H1 (cell line): ENCODE measurements around the gene IL27RA. TPM values are rescaled to one million over a fixed set of nuclear protein-coding genes. Genes with fewer than 3 reads are reported as not detected.

Source experiments
- FOSL1 ChIP-seq: IDR thresholded peaks from 2 replicates; pipeline ENCODE4 v1.6.1; 2011; ENCODE audit warnings: mild to moderate bottlenecking, low read depth, low read length, moderate library complexity; ENCODE audit not compliant: insufficient read depth
- KDM4A ChIP-seq: IDR thresholded peaks from one replicate; pipeline ENCODE4 v1.7.1; 2012; ENCODE audit warnings: low read depth, mild to moderate bottlenecking, moderate library complexity, low read length, inconsistent platforms; ENCODE audit not compliant: severe bottlenecking
- SIN3A ChIP-seq, 2 experiments: IDR thresholded peaks in 1 of 2; conservative IDR thresholded peaks in 1 of 2; 2 replicates each; pipeline ENCODE4 v1.6.1; 2011 to 2012; ENCODE audit warnings: low read length in 2 of 2, improper control_type of control experiment in 1 of 2, low read depth in 1 of 2, mild to moderate bottlenecking in 1 of 2
- SP4 ChIP-seq: IDR thresholded peaks from 2 replicates; pipeline ENCODE4 v1.6.1; 2012; ENCODE audit warnings: low read length, inconsistent platforms
- SRF ChIP-seq: IDR thresholded peaks from 2 replicates; pipeline ENCODE4 v1.6.1; 2011; ENCODE audit warnings: mild to moderate bottlenecking, low read depth, low read length, moderate library complexity
- TBP ChIP-seq: IDR thresholded peaks from 2 replicates; pipeline ENCODE4 v1.6.1; 2011; ENCODE audit warnings: low read depth, low read length, improper control_type of control experiment
- polyA plus RNA-seq, 7 experiments: library from polyadenylated mRNA; depleted of rRNA in 3 of 7; stranded (reverse) in 5 of 7; unstranded in 2 of 7; fragments of >200 nt in 5 of 7; fragments of 200-250 nt in 2 of 7; gene quantifications; 1 replicate in 5 of 7; 2 replicates in 1 of 7; 4 replicates in 1 of 7; pipeline versions ENCODE4 v1.2.1 to v1.2.3, GENCODE V29; 2011 to 2013; ENCODE audit warnings: missing spikeins in 2 of 7, mixed read lengths in 2 of 7
- total RNA-seq: library from RNA; stranded (reverse); fragmentation: NEBNext Ultra II Directional; extraction: Animal tissue kit (Norgen Biotek cat#: 25700); gene quantifications from 2 replicates; pipeline ENCODE4 v1.2.1, GENCODE V29; 2021

Gene IL27RA
- total and polyA plus RNA-seq, 2 of the 8 experiments (the other 6 are each of a cell fraction or from before 2014, with no cell fraction given) = 9.9 to 14.7 TPM

DNA sequence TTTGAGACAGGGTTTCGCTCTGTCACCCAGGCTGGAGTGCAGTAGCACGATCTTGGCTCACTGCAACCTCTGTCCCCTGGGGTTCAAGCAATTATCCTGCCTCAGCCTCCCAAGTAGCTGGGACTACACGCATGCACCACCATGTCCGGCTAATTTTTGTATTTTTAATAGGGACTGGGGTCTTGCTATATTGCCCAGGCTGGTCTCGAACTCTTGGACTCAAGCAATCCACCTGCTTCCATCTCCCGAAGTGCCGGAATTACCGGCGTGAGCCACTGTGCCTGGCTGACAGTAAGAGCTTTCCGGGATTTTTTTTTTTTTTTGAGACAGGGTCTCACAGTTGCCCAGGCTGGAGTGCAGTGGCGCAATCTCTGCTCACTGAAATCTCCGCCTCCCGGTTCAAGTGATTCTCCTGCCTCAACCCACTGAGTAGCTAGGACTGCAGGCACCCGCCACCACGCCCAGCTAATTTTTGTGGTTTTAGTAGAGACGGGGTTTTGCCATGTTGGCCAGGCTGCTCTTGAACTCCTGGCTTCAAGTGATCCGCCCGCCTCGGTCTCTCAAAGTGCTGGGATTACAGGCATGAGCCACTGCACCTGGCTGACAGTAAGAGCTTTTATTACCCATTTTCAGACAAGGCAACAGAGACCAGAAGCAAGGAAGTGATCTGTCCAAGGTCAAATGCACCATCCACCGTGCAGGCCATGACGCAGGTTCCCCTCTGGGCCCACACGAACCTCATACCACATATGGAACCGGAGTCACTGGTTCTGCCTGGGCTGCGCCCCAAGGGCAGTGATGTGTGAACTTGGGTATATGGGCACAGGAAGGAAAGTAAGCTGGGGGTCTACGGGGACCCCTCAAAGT is 46.5 kb upstream of the IL27RA start (continued):
- TF ChIP-seq SIN3A (conservative IDR thresholded peaks at IDR 0.05 in 1 of 2, IDR thresholded peaks at IDR 0.05 in 1 of 2; ENCODE audit: low read depth in 1 of 2, low read length in 2 of 2) (no peak), FOSL1 (no peak), KDM4A (no peak), SRF (no peak), TBP (no peak), SP4 (no peak)
